ENCODE data around the gene C12orf76. TPM values are rescaled to one million over a fixed set of nuclear protein-coding genes. Genes with fewer than 3 reads are reported as not detected.

Gene C12orf76
- total and polyA plus RNA-seq, 2 of the 13 experiments (the other 11 are each of a cell fraction or from before 2014, with no cell fraction given), result 15.8 to 38.4 TPM

DNA sequence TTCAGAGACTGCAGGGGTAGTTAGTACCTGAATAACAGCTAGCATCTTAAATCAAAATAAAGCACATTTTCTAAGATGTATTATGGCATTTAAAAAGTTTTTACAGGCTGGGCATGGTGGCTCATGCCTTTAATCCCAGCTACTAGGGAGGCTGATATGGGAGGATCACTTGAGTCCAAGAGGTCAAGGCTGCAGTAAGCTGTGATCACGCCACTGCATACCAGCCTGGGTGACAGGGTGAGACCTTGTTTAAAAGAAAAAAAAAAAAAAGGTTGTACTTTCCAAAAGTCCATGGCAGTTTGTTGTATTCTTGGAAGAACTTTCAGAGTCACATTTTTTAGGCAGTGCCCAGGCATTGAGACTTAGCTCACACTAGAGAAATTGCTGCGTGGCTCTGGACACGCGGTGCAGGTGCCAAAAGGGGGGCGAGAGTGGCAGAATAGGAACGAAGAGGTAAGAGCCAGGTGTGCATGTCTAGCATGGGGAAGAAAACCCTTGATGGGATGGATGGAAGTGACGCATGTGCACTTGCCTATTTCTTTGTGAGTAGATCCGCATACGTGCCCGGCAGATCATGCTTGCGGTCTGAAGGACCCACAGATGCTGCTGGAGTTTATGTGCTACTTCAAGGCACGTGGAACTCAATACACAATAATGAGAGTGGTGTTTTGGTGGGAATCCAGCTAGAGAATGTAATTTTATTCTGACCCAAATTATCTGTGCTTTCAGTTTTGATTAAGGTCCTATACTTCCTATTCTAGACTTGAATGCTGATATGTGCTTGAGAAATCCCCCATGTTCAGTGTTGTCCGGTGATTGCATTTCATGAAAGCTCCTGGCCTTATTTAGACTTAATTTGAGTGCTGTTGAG, 37.2 kb downstream of the C12orf76 start (continued):
- TF ChIP-seq, protein P1, sequence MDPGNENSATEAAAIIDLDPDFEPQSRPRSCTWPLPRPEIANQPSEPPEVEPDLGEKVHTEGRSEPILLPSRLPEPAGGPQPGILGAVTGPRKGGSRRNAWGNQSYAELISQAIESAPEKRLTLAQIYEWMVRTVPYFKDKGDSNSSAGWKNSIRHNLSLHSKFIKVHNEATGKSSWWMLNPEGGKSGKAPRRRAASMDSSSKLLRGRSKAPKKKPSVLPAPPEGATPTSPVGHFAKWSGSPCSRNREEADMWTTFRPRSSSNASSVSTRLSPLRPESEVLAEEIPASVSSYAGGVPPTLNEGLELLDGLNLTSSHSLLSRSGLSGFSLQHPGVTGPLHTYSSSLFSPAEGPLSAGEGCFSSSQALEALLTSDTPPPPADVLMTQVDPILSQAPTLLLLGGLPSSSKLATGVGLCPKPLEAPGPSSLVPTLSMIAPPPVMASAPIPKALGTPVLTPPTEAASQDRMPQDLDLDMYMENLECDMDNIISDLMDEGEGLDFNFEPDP (CRISPR knock-in tag; conservative IDR thresholded peaks at IDR 0.05), result no peak
- TF ChIP-seq ZNF556 (CRISPR knock-in tag; IDR thresholded peaks at IDR 0.05; ENCODE audit: borderline replicate concordance) (0 out of 2 replicates have a peak, but pooled peaks have one; percentile 30), ZSCAN30 (CRISPR knock-in tag; IDR thresholded peaks at IDR 0.05) (no peak), ZNF318 (CRISPR knock-in tag; IDR thresholded peaks at IDR 0.05) (peak; percentile 56; the same call in 1 of the 2 replicates), CCAR2 (optimal IDR thresholded peaks at IDR 0.05; ENCODE audit: low read depth, low read length) (no peak), ZBTB20 (CRISPR knock-in tag; IDR thresholded peaks at IDR 0.05; ENCODE audit: borderline replicate concordance, low read depth) (no peak), HNRNPL (IDR thresholded peaks at IDR 0.05; ENCODE audit: low read depth, low read length) (no peak), ZKSCAN5 (CRISPR knock-in tag; IDR thresholded peaks at IDR 0.05) (no peak), RFXANK (CRISPR knock-in tag; IDR thresholded peaks at IDR 0.05) (no peak), RARG (CRISPR knock-in tag; IDR thresholded peaks at IDR 0.05; ENCODE audit: low read depth) (no peak), AGO2 (optimal IDR thresholded peaks at IDR 0.05; ENCODE audit: low read depth, low read length) (no peak), ATM (IDR thresholded peaks at IDR 0.05; ENCODE audit: borderline replicate concordance) (no peak), ZNF644 (CRISPR knock-in tag; IDR thresholded peaks at IDR 0.05; ENCODE audit: low read depth) (no peak), RCOR2 (CRISPR knock-in tag; IDR thresholded peaks at IDR 0.05) (peak; percentile 80), KLF16 (CRISPR knock-in tag; IDR thresholded peaks at IDR 0.05) (no peak), FOXP1 (IDR thresholded peaks at IDR 0.05) (no peak), FOXP1 (CRISPR knock-in tag; IDR thresholded peaks at IDR 0.05) (0 out of 2 replicates have a peak, but pooled peaks have one; percentile 24)
- TF ChIP-seq, protein P2, sequence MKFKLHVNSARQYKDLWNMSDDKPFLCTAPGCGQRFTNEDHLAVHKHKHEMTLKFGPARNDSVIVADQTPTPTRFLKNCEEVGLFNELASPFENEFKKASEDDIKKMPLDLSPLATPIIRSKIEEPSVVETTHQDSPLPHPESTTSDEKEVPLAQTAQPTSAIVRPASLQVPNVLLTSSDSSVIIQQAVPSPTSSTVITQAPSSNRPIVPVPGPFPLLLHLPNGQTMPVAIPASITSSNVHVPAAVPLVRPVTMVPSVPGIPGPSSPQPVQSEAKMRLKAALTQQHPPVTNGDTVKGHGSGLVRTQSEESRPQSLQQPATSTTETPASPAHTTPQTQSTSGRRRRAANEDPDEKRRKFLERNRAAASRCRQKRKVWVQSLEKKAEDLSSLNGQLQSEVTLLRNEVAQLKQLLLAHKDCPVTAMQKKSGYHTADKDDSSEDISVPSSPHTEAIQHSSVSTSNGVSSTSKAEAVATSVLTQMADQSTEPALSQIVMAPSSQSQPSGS (CRISPR knock-in tag; IDR thresholded peaks at IDR 0.05), result no peak

Measured in HepG2 (cell line).